Smooth muscle cell (in vitro differentiated cells): ENCODE data around the gene ZSWIM1. TPM values are rescaled to one million over a fixed set of nuclear protein-coding genes. Genes with fewer than 3 reads are reported as not detected.
A peak's percentile ranks its signal among the peaks of the same experiment; 100 is the strongest.

Experiments
- DNase-seq: peaks from one replicate; lab custom pipeline; 2025; ENCODE audit not compliant: unreplicated experiment; lab: John Stamatoyannopoulos, UW
- H2AFZ ChIP-seq: fragments of 200-600 bp; sonication (generic); 2 replicates; pipeline ENCODE4 v1.6.0; 2016; ENCODE audit warnings: antibody characterized with exemption, low read depth, mild to moderate bottlenecking
- H3F3A ChIP-seq: fragments of 200-600 bp; sonication (generic); 2 replicates; pipeline ENCODE4 v1.6.0; 2017; ENCODE audit warnings: antibody characterized with exemption, low read depth
- H3K27ac ChIP-seq: fragments of 200-600 bp; sonication (generic); 2 replicates; pipeline ENCODE4 v1.5.1; 2016; ENCODE audit warnings: low read depth, mild to moderate bottlenecking
- H3K27me3 ChIP-seq: fragments of 200-600 bp; sonication (generic); 2 replicates; pipeline ENCODE4 v1.6.1; 2016; ENCODE audit warnings: low read depth, mild to moderate bottlenecking
- H3K36me3 ChIP-seq: fragments of 200-600 bp; sonication (generic); 2 replicates; pipeline ENCODE4 v1.5.1; 2016; ENCODE audit warnings: low read depth
- H3K4me1 ChIP-seq: fragments of 200-600 bp; sonication (generic); 2 replicates; pipeline ENCODE4 v1.5.1; 2016; ENCODE audit warnings: low read depth
- H3K4me2 ChIP-seq: fragments of 200-600 bp; sonication (generic); 2 replicates; pipeline ENCODE4 v1.6.0; 2016; ENCODE audit warnings: mild to moderate bottlenecking
- H3K4me3 ChIP-seq: fragments of 200-600 bp; sonication (generic); 2 replicates; pipeline ENCODE4 v1.5.1; 2016; ENCODE audit warnings: mild to moderate bottlenecking
- H3K79me2 ChIP-seq: fragments of 200-600 bp; sonication (generic); 2 replicates; pipeline ENCODE4 v1.6.0; 2016; ENCODE audit warnings: low read depth, mild to moderate bottlenecking
- H3K9ac ChIP-seq: fragments of 200-600 bp; sonication (generic); 2 replicates; pipeline ENCODE4 v1.6.0; 2016; ENCODE audit warnings: low read depth
- H3K9me3 ChIP-seq: fragments of 200-600 bp; sonication (generic); replicated peaks from 2 replicates; pipeline ENCODE4 v1.5.1; 2016; ENCODE audit warnings: low read depth
- H4K20me1 ChIP-seq: fragments of 200-600 bp; sonication (generic); 2 replicates; pipeline ENCODE4 v1.6.0; 2016; ENCODE audit warnings: low read depth
- CTCF ChIP-seq: fragments of 200-600 bp; sonication (generic); IDR thresholded peaks from 2 replicates; pipeline ENCODE4 v1.5.1; 2017; ENCODE audit warnings: borderline replicate concordance, mild to moderate bottlenecking, antibody characterized with exemption; ENCODE audit not compliant: insufficient read depth, poor library complexity, severe bottlenecking
- WGBS: methylation state at CpG from one replicate; pipeline ENCODE4 v1.1.7; 2016; ENCODE audit warnings: low lambda C conversion rate; 5-methylcytosine and 5-hydroxymethylcytosine counted together
- polyA plus RNA-seq: library from polyadenylated mRNA; unstranded; fragments of >200 nt; fragmentation: Nextera tagmentation; extraction: Ambion mirVana; gene quantifications from 2 replicates; pipeline ENCODE4 v1.2.1, GENCODE V29; 2016
- total RNA-seq: library from RNA; depleted of rRNA; stranded (reverse); fragments of >200 nt; gene quantifications from 2 replicates; pipeline ENCODE4 v1.2.3, GENCODE V29; 2014

Gene ZSWIM1
- total and polyA plus RNA-seq, 2 experiments from 2014 or later, result 5.7 to 12.2 TPM

DNA sequence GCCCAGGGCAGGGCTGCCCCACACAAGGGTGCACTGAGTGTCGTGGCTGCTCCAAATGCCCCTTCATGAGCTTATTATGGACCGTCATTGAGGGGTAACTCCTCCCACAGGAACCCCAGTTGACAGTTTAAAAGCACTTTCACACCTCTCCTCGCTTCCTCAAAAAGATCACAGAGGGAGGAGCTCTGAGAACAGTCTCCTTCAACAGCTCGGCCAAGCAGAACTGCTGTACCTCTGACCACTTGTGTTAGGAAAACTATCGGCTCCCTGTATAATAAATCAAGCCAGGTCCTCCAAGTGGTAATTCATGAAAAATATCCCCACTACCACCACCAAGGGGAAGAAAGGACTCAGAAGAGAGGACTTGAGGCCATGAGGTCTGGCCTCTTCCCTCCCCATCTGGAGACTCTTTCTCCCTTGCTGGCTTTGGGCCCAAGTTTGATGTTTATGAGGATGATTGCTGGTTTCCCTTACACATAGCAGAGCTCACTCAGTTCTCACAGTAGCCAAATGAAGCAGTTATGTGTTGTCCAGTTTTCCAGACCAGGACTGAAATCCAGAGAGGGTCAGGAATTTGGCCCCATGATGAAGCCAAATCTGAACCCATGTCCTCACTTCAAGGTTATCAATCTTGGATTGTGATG lies 38.7 kb upstream of the ZSWIM1 start:
- no peak overlapping the region for H3K9ac ChIP-seq
- no peaks in the 10 kb centered on the region for H3K4me1 ChIP-seq
- H3K36me3 ChIP-seq, result no peaks in the 10 kb centered on the region
- H3F3A ChIP-seq, result peaks cover 6% of the 10 kb centered on the region
- H3K27me3 ChIP-seq, result no peaks in the 10 kb centered on the region
- no peak for TF ChIP-seq CTCF
- no peak overlapping the region for H2AFZ ChIP-seq
- no peaks in the 10 kb centered on the region for H3K9me3 ChIP-seq
- no peak overlapping the region for H3K4me3 ChIP-seq
- DNase-seq, result no peak
- WGBS, result 86% methylated on average over 5 of the region's 5 CpGs
- peak overlapping the region; percentile 7 for H3K27ac ChIP-seq
- no peak overlapping the region for H3K4me2 ChIP-seq
- peaks cover 18% of the 10 kb centered on the region for H4K20me1 ChIP-seq
- no peaks in the 10 kb centered on the region for H3K79me2 ChIP-seq

- no peak overlapping the region for H3K4me2 ChIP-seq
- H4K20me1 ChIP-seq, result peaks cover 18% of the 10 kb centered on the region
- TF ChIP-seq CTCF, result no peak
- DNase-seq, result no peak
- H2AFZ ChIP-seq, result no peak overlapping the region
- no peaks in the 10 kb centered on the region for H3K4me1 ChIP-seq
- no peak overlapping the region for H3K4me3 ChIP-seq
- H3K79me2 ChIP-seq, result no peaks in the 10 kb centered on the region
- no peak overlapping the region for H3K9ac ChIP-seq
- no peaks in the 10 kb centered on the region for H3K36me3 ChIP-seq
- H3K9me3 ChIP-seq, result no peaks in the 10 kb centered on the region
- WGBS, result 93% methylated on average over 14 of the region's 14 CpGs
- no peak overlapping the region for H3K27ac ChIP-seq
- peaks cover 6% of the 10 kb centered on the region for H3F3A ChIP-seq
- no peaks in the 10 kb centered on the region for H3K27me3 ChIP-seq
Observed at GRCh38 chr20:45843506-45843905, 37.5 kb upstream of the ZSWIM1 start.

GRCh38 chr20:45845452-45845851 lies 35.6 kb upstream of the ZSWIM1 start:
- H3K9ac ChIP-seq, result no peak overlapping the region
- H3K4me2 ChIP-seq, result no peak overlapping the region
- no peak overlapping the region for H2AFZ ChIP-seq
- peaks cover 6% of the 10 kb centered on the region for H3F3A ChIP-seq
- H3K4me1 ChIP-seq, result no peaks in the 10 kb centered on the region
- H3K9me3 ChIP-seq, result no peaks in the 10 kb centered on the region
- H3K36me3 ChIP-seq, result no peaks in the 10 kb centered on the region
- H3K79me2 ChIP-seq, result no peaks in the 10 kb centered on the region
- H4K20me1 ChIP-seq, result peaks cover 15% of the 10 kb centered on the region
- H3K27ac ChIP-seq, result no peak overlapping the region
- DNase-seq, result no peak
- H3K27me3 ChIP-seq, result no peaks in the 10 kb centered on the region
- no peak overlapping the region for H3K4me3 ChIP-seq
- TF ChIP-seq CTCF, result no peak

DNA sequence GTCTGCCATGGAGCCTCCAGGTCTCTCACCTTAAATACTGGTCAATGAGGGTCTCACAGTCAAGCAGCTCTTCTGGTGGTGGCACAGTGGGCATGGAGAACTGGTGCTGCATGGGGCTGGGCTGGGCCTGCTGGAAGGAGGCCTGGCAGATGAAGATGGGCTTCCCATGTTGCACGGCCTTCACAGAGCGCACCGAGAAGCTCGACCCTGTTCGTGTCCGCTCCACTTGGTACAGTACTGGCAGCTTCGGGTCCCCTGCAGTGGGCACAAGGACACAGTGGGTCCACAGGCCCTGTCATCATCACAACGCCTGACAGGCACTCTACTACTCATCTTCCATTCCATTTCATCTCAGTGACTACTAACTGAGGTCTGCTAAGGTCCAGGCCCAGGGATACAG lies 32.6 kb upstream of the ZSWIM1 start:
- H2AFZ ChIP-seq, result no peak overlapping the region
- peaks cover 8% of the 10 kb centered on the region for H4K20me1 ChIP-seq
- H3K9ac ChIP-seq, result no peak overlapping the region
- H3K4me2 ChIP-seq, result no peak overlapping the region
- no peaks in the 10 kb centered on the region for H3K36me3 ChIP-seq
- H3K4me3 ChIP-seq, result no peak overlapping the region
- no peaks in the 10 kb centered on the region for H3K79me2 ChIP-seq
- no peak for DNase-seq
- H3K9me3 ChIP-seq, result no peaks in the 10 kb centered on the region
- no peaks in the 10 kb centered on the region for H3K4me1 ChIP-seq
- no peaks in the 10 kb centered on the region for H3F3A ChIP-seq
- H3K27ac ChIP-seq, result no peak overlapping the region
- no peaks in the 10 kb centered on the region for H3K27me3 ChIP-seq
- 94% methylated on average over 2 of the region's 8 CpGs for WGBS
- no peak for TF ChIP-seq CTCF
